Adrenal gland (tissue), 12 donors: Measurements from ENCODE around the gene FGFBP1. TPM values are rescaled to one million over a fixed set of nuclear protein-coding genes. Genes with fewer than 3 reads are reported as not detected.

Experiments used
- DNase-seq, 7 donors: peaks; one replicate each; pipeline ENCODE4 v3.0.0-alpha.2; 2019 to 2020
- H3K27ac ChIP-seq, 5 donors: fragments of 200-600 bp; sonication (generic) in 4 of 5; 1 replicate in 3 of 5; 2 replicates in 2 of 5; pipeline versions ENCODE4 v1.5.1 to v1.8.0; 2016 to 2020; ENCODE audit warnings: mild to moderate bottlenecking in 1 of 5
- H3K27me3 ChIP-seq: fragments of 200-600 bp; 2 replicates; pipeline ENCODE4 v1.8.0; 2021
- H3K36me3 ChIP-seq, 2 donors: fragments of 200-600 bp; replicated peaks in 1 of 2; 1 replicate in 1 of 2; 2 replicates in 1 of 2; pipeline versions ENCODE4 v1.5.1 to v1.8.0; 2018 to 2022
- H3K4me1 ChIP-seq, 2 donors: fragments of 200-600 bp; replicated peaks in 1 of 2; 1 replicate in 1 of 2; 2 replicates in 1 of 2; pipeline versions ENCODE4 v1.5.1 to v1.8.0; 2018 to 2021
- H3K4me3 ChIP-seq, 4 donors: fragments of 200-600 bp; sonication (generic) in 3 of 4; one replicate each; pipeline ENCODE4 v1.5.1; 2016 to 2018
- H3K9me3 ChIP-seq, 3 donors: fragments of 200-600 bp; sonication (generic) in 1 of 3; replicated peaks in 1 of 3; 1 replicate in 2 of 3; 2 replicates in 1 of 3; pipeline versions ENCODE4 v1.5.1 to v1.8.0; 2016 to 2021
- POLR2A ChIP-seq, 2 donors: fragments of 450-650 bp; IDR thresholded peaks; one replicate each; pipeline ENCODE4 v1.6.1; 2017; ENCODE audit warnings: antibody characterized with exemption in 2 of 2, mild to moderate bottlenecking in 2 of 2, moderate library complexity in 1 of 2
- WGBS, 4 donors: extraction: QIAGEN DNeasy Blood & Tissue Kit in 2 of 4; methylation state at CpG; one replicate each; pipeline versions ENCODE4 v1.1.5 to v1.1.7; 2013 to 2017; 5-methylcytosine and 5-hydroxymethylcytosine counted together
- intact Hi-C, 2 donors: fragments of 100-400 bp; cut with DNase I; formaldehyde crosslinking; loops; one replicate each; pipeline versions ENCODE4 v1.14.1 to v1.15.0; 2022 to 2023
- polyA plus RNA-seq, 3 donors: library from polyadenylated mRNA; stranded (reverse); fragments of 200-250 nt in 2 of 3; fragments of 350-450 nt in 1 of 3; fragmentation: Illumina TruSeq in 1 of 3; extraction: RNeasy Lipid Tissue Mini Kit (QIAGEN cat#74804) in 1 of 3; gene quantifications; one replicate each; pipeline ENCODE4 v1.2.3, GENCODE V29; 2013 to 2014
- total RNA-seq, 9 donors: library from RNA; depleted of rRNA in 4 of 9; stranded (reverse); fragments of >200 nt in 4 of 9; fragments of 120-200 nt in 1 of 9; fragmentation: NEBNext Ultra II Directional in 1 of 9; extraction: Animal tissue kit (Norgen Biotek cat#: 25700) in 1 of 9; gene quantifications; one replicate each; pipeline versions ENCODE4 v1.1.0 to v1.2.4, GENCODE V29; 2013 to 2023
- TF ChIP-seq, protein P1 (sequence below), 6 experiments: fragments of 450-650 bp in 4 of 6; fragments of 200-600 bp in 2 of 6; sonication (generic) in 1 of 6; IDR thresholded peaks; 1 replicate in 5 of 6; 2 replicates in 1 of 6; pipeline versions ENCODE4 v1.5.1 to v1.8.0; 2016 to 2021; ENCODE audit warnings: antibody characterized with exemption in 6 of 6, mild to moderate bottlenecking in 2 of 6, moderate library complexity in 1 of 6
- donor health status: healthy with polysubstance abuse.
- donor health status: Bipolar disorder and iron deficiency.
- donor health status: DM: yes; HTN: yes; CAD: no.
- donor health status: DM: no; HTN: no; CAD: no.
- donor health status: DM: no; HTN: no; CAD: no.
- donor health status: DM: yes; HTN: yes; CAD: no.

FGFBP1 gene
- total and polyA plus RNA-seq, 12 donors, result 0.40 TPM; not detected in 11

DNA sequence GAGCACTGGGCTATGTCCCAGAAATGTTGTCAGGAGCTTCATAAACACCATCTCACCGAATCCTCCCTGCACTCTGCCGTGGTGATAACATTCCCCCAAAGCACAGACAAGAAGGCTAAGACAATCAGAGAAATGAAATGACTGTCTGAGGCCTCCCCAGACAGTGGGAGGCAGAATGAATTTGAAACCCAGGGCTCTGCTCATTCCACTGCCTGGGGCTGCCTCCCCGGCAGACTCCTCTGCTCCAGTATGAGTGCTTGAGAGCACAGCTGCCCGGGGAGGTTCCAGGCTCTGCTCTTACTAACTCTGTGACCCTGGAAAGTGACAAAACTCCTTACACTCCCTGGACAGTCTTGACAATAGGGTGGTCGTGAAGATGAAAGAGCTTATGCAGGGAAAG lies 9.7 kb downstream of the FGFBP1 start:
- no peak overlapping the region for H3K4me3 ChIP-seq
- H3K27me3 ChIP-seq, result no peaks in the 10 kb centered on the region
- DNase-seq, result no peak
- no peaks in the 10 kb centered on the region for H3K9me3 ChIP-seq
- 62 to 79% (median 73%) methylated on average over 3 to 5 of the region's 5 CpGs for WGBS, 4 donors
- intact Hi-C loops, result no loop called here
- no peak for TF ChIP-seq POLR2A (IDR thresholded peaks at IDR 0.05)
- TF ChIP-seq, protein P1, sequence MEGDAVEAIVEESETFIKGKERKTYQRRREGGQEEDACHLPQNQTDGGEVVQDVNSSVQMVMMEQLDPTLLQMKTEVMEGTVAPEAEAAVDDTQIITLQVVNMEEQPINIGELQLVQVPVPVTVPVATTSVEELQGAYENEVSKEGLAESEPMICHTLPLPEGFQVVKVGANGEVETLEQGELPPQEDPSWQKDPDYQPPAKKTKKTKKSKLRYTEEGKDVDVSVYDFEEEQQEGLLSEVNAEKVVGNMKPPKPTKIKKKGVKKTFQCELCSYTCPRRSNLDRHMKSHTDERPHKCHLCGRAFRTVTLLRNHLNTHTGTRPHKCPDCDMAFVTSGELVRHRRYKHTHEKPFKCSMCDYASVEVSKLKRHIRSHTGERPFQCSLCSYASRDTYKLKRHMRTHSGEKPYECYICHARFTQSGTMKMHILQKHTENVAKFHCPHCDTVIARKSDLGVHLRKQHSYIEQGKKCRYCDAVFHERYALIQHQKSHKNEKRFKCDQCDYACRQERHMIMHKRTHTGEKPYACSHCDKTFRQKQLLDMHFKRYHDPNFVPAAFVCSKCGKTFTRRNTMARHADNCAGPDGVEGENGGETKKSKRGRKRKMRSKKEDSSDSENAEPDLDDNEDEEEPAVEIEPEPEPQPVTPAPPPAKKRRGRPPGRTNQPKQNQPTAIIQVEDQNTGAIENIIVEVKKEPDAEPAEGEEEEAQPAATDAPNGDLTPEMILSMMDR (IDR thresholded peaks at IDR 0.05), result no peak
- H3K36me3 ChIP-seq, result no peaks in the 10 kb centered on the region
- H3K4me1 ChIP-seq, result no peaks in the 10 kb centered on the region
- H3K27ac ChIP-seq, result no peak overlapping the region

DNA sequence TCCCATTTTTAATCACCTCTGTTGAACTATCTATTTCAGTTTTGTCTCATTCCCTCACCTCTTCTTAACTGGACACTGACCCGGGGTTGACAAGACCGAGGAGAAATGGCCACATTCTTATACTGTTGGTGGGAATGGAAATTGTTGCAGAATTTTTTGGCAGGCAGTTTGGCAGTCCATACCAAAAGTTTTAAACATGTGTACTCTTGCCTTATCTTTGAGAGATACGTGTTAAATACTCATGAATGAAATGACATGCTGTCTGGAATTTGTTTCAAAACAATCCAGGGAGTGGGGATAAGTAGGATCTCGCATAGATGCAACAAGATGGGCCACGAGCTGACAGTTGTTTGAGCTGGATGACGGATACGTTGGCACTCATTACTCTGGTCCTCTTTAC lies 12.1 kb downstream of the FGFBP1 start:
- no peaks in the 10 kb centered on the region for H3K4me1 ChIP-seq
- no peaks in the 10 kb centered on the region for H3K36me3 ChIP-seq
- intact Hi-C loops, result no loop called here
- WGBS, 4 donors, result 75 to 83% (median 78%) methylated on average over 7 of the region's 7 CpGs
- no peak overlapping the region for H3K4me3 ChIP-seq
- H3K27ac ChIP-seq, result no peak overlapping the region
- no peaks in the 10 kb centered on the region for H3K27me3 ChIP-seq
- TF ChIP-seq, protein P1 (IDR thresholded peaks at IDR 0.05), result no peak
- TF ChIP-seq POLR2A (IDR thresholded peaks at IDR 0.05), result no peak
- DNase-seq, result no peak
- H3K9me3 ChIP-seq, result no peaks in the 10 kb centered on the region

DNA sequence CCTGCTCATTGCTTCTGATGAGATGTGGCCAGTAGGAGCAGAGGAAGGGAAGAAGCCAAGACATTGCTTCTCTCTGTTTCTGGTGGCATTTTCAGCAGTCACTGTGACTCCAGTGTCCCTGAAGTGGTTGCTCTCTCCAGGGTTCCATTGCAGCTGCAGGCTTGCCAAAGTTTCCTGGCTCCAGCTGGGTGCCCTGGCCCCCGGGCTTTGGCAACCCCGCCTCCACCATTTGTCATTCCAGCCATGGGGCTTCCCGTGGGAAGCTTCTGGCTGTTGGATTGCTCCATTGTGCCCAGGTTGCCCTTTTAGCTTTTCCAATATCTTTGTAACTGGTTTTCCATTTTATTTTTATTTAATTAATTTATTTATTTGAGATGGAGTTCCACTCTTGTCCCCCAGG lies 12.7 kb downstream of the FGFBP1 start:
- H3K4me1 ChIP-seq, result peaks cover 0 to 3% of the 10 kb centered on the region in 2 donors
- H3K27me3 ChIP-seq, result no peaks in the 10 kb centered on the region
- H3K4me3 ChIP-seq, result no peak overlapping the region
- no peaks in the 10 kb centered on the region for H3K36me3 ChIP-seq
- H3K9me3 ChIP-seq, result no peaks in the 10 kb centered on the region
- intact Hi-C loops, result no loop called here
- WGBS, 4 donors, result 55 to 63% (median 60%) methylated on average over 3 of the region's 3 CpGs
- DNase-seq, result no peak
- no peak overlapping the region for H3K27ac ChIP-seq
- TF ChIP-seq POLR2A (IDR thresholded peaks at IDR 0.05), result no peak
- TF ChIP-seq, protein P1 (IDR thresholded peaks at IDR 0.05), result no peak

DNA sequence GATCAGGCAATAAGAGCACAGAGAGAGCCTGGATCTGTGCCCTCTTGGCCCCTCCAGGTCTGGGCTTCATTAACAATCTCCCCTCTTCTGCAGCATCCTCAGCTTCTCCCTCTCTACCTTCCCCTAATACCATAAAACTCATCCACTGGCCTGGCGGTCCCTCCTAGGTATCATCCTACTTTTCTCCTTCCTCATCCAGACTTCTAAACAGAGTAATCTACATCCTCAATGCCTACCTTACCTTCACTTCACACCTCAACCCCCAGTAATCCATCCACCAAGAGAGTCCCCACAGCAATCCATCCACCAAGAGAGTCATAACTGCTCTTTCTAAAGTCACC lies 17.0 kb downstream of the FGFBP1 start:
- Histone ChIP-seq H3K36me3 (no peaks in the 10 kb centered on the region), H3K9me3 (no peaks in the 10 kb centered on the region), H3K27me3 (no peaks in the 10 kb centered on the region), H3K4me1 (peaks cover 0 to 4% of the 10 kb centered on the region in 2 donors), H3K27ac (no peak overlapping the region), H3K4me3 (no peak overlapping the region)
- no peak for TF ChIP-seq POLR2A (IDR thresholded peaks at IDR 0.05)
- TF ChIP-seq, protein P1 (IDR thresholded peaks at IDR 0.05), result no peak
- no peak for DNase-seq
- intact Hi-C loops, result no loop called here
- WGBS, 4 donors, result 84 to 100% (median 91%) methylated on average over 1 of the region's 1 CpG
